GM23338 (cell line): Measurements from ENCODE around the gene GPC6.

ENCODE experiments used
- CREB1 ChIP-seq: fragments of 250-450 bp; sonication (Bioruptor Pico); IDR thresholded peaks from 2 replicates; pipeline ENCODE4 v1.5.0; 2020; ENCODE audit warnings: low read depth, mild to moderate bottlenecking, moderate library complexity
- EZH2 ChIP-seq: fragments of 200-600 bp; sonication (generic); IDR thresholded peaks from one replicate; pipeline ENCODE4 v1.8.0; 2017; ENCODE audit warnings: antibody characterized with exemption, mild to moderate bottlenecking, low read depth; ENCODE audit not compliant: unreplicated experiment
- EZH2phosphoT487 ChIP-seq: fragments of 200-600 bp; sonication (generic); IDR thresholded peaks from one replicate; pipeline ENCODE4 v1.8.1; 2018; ENCODE audit warnings: antibody characterized with exemption; ENCODE audit not compliant: unreplicated experiment
- JUNB ChIP-seq: IDR thresholded peaks from one replicate; pipeline ENCODE4 v1.6.1; 2016; ENCODE audit warnings: antibody characterized with exemption; ENCODE audit not compliant: unreplicated experiment
- NANOG ChIP-seq: IDR thresholded peaks from 2 replicates; pipeline ENCODE4 v1.6.1; 2016; ENCODE audit warnings: antibody characterized with exemption, borderline replicate concordance
- POLR2AphosphoS5 ChIP-seq: IDR thresholded peaks from 2 replicates; pipeline ENCODE4 v1.6.1; 2016; ENCODE audit warnings: antibody characterized with exemption, low read depth
- ZNF114 ChIP-seq: fragments of 250-450 bp; sonication (Bioruptor Pico); IDR thresholded peaks from 2 replicates; pipeline ENCODE4 v1.5.0; 2020; ENCODE audit warnings: mild to moderate bottlenecking, moderate library complexity
- TF ChIP-seq, protein P1 (sequence below), 2 experiments: fragments of 200-600 bp in 1 of 2; sonication (generic) in 1 of 2; conservative IDR thresholded peaks; 2 replicates each; pipeline versions ENCODE4 v1.5.1 to v1.6.1; 2016 to 2017; ENCODE audit warnings: antibody characterized with exemption in 2 of 2, low read depth in 2 of 2, mild to moderate bottlenecking in 2 of 2, moderate library complexity in 1 of 2
- TF ChIP-seq, protein P2 (sequence below): IDR thresholded peaks from one replicate; pipeline ENCODE4 v1.6.1; 2018; ENCODE audit warnings: antibody characterized with exemption; ENCODE audit not compliant: unreplicated experiment

DNA sequence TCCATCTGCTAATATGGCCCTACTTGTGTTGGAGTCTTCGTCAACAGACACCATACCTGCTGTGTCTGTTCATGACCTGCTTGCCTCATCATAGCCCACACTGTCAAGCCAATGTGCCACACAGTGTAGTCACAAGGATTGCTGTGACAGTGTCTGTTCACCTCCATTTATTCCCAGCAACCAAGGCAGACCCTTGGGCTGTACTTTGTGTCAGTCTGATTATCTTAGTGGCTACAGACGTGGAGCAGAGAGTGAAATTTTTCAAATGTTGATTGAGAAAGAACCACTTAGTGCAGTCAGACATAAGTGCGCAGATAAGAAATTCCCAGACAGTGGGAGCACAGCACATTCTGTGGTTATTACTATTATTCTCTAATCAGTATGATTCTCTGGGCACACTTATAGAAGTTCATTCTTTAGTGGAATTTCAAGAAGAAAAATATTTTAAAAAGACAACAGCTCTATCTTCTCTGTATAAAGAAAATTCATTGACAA lies 184.6 kb downstream of the GPC6 start:
- TF ChIP-seq, protein P1, sequence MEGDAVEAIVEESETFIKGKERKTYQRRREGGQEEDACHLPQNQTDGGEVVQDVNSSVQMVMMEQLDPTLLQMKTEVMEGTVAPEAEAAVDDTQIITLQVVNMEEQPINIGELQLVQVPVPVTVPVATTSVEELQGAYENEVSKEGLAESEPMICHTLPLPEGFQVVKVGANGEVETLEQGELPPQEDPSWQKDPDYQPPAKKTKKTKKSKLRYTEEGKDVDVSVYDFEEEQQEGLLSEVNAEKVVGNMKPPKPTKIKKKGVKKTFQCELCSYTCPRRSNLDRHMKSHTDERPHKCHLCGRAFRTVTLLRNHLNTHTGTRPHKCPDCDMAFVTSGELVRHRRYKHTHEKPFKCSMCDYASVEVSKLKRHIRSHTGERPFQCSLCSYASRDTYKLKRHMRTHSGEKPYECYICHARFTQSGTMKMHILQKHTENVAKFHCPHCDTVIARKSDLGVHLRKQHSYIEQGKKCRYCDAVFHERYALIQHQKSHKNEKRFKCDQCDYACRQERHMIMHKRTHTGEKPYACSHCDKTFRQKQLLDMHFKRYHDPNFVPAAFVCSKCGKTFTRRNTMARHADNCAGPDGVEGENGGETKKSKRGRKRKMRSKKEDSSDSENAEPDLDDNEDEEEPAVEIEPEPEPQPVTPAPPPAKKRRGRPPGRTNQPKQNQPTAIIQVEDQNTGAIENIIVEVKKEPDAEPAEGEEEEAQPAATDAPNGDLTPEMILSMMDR (conservative IDR thresholded peaks at IDR 0.05; ENCODE audit: low read depth in 2 of 2) = no peak
- TF ChIP-seq EZH2 (no peak), CREB1 (no peak), ZNF114 (CRISPR knock-in tag) (no peak), POLR2AphosphoS5 (no peak), JUNB (no peak), EZH2phosphoT487 (no peak), NANOG (no peak)
- TF ChIP-seq, protein P2, sequence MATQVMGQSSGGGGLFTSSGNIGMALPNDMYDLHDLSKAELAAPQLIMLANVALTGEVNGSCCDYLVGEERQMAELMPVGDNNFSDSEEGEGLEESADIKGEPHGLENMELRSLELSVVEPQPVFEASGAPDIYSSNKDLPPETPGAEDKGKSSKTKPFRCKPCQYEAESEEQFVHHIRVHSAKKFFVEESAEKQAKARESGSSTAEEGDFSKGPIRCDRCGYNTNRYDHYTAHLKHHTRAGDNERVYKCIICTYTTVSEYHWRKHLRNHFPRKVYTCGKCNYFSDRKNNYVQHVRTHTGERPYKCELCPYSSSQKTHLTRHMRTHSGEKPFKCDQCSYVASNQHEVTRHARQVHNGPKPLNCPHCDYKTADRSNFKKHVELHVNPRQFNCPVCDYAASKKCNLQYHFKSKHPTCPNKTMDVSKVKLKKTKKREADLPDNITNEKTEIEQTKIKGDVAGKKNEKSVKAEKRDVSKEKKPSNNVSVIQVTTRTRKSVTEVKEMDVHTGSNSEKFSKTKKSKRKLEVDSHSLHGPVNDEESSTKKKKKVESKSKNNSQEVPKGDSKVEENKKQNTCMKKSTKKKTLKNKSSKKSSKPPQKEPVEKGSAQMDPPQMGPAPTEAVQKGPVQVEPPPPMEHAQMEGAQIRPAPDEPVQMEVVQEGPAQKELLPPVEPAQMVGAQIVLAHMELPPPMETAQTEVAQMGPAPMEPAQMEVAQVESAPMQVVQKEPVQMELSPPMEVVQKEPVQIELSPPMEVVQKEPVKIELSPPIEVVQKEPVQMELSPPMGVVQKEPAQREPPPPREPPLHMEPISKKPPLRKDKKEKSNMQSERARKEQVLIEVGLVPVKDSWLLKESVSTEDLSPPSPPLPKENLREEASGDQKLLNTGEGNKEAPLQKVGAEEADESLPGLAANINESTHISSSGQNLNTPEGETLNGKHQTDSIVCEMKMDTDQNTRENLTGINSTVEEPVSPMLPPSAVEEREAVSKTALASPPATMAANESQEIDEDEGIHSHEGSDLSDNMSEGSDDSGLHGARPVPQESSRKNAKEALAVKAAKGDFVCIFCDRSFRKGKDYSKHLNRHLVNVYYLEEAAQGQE = no peak
